RKO (cell line): Measurements from ENCODE around the gene HCFC1R1.

Experiments
- DNase-seq: peaks from one replicate; pipeline ENCODE4 v3.0.0-alpha.2; 2016; ENCODE audit warnings: low spot score

HCFC1R1 gene

DNA sequence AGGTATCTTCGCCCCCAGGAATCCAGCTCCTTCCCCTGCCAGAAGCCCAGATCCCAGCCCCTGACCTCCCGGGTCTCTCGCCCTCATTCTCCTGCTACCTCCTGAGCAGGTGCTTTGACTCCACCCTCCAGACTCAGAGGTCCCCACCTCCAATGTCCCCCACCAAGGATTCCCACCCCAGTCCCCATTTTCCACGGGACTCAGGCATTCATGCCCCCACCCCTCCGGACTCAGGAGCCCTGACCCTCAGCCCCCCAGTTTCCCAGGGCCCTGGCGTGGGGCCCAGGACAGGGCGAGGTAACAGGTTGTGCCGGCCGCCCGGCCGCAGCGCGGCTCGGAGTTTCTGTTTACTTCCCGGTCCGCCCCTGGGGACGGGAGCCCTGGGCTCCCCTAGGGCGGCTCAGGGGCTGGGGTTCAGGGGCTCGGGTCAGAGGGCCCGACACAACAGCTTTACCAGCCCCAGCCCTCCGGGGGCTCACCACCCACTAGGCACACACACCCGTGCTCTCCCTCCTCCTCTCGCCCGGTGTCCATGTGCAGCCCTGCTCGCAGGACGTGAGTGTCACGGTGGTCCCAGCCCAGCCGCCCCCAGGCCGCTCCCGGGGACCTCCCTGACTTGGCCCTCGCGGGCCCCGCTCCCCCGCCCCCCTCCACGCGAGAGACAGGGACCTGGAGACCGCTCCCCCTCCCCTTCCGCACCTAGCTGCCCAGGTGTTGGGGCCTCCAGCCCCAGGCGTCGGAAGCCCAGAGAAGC, 12.4 kb upstream of the HCFC1R1 start:
- no peak for DNase-seq

- DNase-seq = no peak
Observed at GRCh38 chr16:3035289-3035971, 11.7 kb upstream of the HCFC1R1 start.

DNA sequence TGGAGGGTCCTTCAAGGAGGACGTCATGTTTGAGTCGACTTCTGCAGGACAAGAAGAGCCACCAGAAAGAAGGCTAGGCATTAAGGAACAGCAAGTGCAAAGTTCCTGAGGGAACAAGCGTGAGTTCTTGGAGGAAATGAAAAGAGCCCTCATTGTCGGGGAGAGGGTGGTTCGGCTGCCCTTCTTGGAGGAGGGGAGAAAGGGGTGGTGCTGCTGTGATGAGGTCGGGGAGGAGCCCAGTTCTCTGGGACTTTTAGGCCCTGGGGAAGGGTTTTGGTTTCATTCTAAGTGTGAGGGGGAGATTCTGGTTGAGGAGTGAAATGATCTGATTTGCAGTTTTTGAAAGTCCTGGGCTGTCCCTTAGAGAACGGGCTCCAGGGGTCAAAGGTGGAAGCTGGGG, 8.9 kb upstream of the HCFC1R1 start:
- no peak for DNase-seq

DNA sequence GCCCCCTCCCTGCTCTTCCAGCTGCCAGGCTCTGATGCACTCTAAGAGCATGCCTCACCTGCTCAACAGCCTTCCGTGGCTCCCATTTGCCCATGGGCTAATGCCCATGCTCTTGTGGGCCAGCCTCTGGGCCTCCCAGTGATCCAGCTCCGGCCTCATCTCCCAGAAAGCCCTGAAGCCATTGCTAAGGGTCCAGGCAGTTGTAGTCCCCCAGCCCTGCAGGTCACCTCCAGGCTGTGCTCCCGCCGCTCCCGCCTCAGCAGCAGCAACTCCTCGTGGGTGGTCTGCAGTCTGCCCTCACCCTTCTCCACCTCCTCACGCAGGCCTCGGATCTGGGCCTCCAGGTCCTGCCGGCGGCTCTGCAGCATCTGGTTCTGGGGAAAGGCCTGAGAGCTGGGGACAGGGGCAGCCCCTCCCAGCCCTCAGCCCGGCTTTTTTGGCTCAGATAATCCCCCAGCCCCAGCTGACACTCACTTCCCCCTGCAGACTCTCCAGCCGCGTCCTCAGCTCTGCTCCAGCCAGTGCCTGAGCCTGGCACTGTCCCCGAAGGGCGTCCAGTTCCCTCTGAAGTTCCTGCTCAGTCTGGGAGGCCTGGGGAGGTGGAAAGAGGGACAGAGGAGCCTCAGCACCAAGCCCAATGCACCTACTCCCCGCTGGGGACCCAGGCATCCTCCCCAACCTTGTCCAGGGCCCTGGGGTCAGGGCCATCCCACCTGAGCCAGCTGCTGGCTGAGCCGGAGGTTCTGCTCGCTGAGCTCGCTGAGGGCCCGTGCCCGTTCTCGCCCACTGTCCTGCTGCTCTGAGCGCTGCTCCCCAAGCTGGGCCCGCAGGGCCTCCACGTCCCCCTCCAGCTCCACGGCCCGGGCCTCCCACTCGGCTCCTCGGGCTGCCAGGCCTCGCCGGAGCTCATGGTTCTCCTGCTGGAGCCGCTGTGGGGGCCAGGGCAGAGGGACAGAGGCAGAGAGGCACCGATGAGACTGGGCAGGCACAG, 6.8 kb upstream of the HCFC1R1 start:
- no peak for DNase-seq

- no peak for DNase-seq
Observed at GRCh38 chr16:3029491-3030221, 5.9 kb upstream of the HCFC1R1 start.

GRCh38 chr16:3028716-3029319, 5.1 kb upstream of the HCFC1R1 start:
- DNase-seq = no peak

DNA sequence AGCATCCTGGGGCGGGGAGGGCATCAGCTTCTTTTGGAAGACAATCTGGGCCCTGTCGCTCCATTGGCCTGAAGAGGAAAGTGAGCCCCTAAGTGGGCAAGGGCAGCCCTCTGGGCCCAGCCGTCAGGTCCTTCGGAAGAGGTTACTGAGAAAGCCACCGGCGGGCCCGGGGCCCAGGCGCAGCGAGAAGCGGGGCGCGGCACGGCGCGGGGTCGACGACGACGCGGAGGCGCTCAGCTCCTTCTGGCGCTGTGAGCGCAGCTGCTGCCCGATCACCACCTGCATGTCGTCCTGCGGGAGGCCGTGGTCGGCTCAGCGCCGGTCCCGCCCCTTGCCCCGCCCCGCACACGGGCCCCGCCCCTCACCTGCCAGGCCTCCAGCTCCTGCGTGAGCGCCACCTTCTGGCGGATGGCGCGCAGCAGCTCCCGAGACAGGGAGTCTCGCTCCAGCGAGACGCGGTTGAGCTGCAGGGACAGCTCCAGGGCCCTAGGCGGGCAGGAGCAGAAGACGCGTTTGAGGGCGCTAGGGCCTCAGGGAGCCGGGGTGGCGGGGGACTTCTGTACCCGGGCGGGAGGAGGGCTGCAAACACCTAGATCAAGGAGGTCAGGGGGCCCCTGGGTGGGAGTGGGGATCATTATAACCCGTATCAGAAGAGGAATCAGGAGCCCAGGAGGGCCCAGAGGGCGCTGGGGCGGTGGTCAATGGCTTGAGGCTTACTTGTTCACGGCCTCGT, 4.4 kb upstream of the HCFC1R1 start:
- DNase-seq = peak; percentile 57

DNA sequence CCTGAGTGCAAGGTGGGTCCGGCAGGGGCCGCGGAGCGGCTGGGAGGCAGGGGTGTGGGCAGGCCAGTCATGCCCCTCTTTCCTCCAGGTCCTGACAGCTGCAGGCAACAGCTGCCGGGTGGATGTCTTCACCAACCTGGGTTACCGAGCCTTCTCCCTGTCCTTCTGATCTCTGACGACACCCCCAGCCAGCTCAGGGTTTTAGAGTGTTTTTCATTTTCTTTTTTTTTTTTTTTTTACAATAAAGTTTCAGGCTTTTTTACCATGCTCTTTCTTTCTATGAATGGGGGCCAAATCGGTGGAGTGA, 3.7 kb upstream of the HCFC1R1 start:
- no peak for DNase-seq

GRCh38 chr16:3026609-3027488, 3.1 kb upstream of the HCFC1R1 start:
- no peak for DNase-seq

- no peak for DNase-seq
Observed at GRCh38 chr16:3026003-3026378, 2.2 kb upstream of the HCFC1R1 start.

DNA sequence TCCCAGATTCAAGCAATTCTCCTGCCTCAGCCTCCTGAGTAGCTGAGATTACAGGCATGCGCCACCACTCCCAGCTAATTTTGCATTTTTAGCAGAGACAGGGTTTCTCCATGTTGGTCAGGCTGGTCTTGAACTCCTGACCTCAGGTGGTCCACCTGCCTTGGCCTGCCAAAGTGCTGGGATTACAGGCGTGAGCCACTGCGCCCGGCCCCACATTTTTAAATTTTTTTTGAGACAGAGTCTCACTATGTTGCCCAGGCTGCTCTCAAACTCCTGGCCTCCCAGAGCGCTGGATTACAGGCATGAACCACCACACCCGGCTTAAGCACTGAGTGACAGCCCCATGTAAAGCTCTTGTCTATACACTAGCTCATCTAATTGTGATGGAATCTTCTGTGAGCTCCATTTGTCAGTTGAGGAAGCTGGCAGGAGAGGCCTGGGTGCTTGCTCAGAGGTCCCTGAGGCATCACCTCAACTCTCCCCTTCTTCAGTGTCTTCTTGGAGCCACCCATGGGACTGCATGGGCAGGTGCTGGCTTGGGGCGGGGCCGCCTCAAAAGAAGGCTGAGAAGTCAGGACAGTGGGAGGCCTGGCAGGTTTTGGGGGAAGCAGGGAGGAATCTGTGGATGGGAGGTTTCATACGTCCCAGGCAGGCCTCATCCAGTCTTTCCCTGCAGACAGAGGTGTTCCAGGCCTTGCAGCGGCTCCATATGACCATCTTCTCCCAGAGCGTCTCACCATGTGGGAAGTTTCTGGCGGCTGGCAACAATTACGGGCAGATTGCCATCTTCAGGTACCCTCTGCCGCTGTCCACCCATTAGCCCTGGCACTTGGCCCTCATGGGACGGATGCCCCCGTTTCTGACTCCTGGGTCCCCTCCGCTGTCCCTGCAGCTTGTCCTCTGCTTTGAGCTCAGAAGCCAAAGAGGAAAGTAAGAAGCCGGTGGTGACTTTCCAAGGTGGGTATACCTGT, 1.6 kb upstream of the HCFC1R1 start:
- DNase-seq = no peak

DNA sequence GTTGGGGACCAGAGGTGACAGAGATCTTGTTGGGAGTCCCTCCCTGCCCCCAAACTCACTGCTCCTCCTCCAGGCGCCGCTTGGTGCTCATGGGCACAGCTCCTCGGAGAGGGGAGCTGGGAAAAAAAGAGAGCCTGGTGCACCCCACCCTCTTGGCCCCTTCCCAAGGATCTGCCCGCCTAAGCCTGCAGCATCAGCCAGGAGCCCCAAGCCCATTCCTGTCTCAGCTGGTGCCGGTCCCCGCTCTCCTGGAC, 400 bp downstream of the HCFC1R1 start:
- DNase-seq = peak; percentile 92

DNA sequence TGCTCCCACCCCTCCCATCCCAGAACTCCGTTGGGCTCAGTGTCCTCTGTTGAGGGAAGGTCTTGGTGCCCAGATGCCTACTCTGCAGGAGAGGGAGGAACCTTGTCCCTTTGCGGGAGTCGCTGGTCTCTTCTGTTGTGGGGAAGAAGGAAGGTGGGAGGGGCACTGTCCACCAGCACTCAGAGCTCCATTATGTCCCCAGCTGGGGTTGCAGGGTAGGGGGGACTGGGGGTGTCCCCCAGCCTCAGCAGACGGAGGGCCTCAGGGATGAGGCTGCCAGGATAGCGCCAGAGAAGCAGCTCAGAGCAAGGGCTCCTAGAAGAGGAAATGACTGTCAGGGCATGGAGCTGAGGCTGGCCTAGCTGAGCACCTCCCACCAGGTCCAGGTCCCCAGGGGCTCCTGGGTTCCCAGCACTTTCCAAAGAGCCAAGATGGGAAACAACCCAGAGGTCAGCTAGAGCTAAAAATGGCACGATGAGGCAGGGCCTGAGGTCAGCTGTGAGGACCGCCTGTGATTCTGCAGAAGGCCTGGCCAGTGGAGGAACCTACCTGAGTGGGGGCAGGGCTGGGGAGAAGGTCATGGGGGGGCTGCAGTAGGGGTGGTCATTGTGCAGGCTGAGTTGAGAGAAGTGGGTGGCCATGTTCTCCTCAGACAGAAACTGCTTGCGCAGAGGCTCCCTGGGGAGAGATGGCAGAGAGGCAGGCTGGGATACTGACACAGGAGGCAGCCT, 893 bp downstream of the HCFC1R1 start:
- DNase-seq = no peak

DNA sequence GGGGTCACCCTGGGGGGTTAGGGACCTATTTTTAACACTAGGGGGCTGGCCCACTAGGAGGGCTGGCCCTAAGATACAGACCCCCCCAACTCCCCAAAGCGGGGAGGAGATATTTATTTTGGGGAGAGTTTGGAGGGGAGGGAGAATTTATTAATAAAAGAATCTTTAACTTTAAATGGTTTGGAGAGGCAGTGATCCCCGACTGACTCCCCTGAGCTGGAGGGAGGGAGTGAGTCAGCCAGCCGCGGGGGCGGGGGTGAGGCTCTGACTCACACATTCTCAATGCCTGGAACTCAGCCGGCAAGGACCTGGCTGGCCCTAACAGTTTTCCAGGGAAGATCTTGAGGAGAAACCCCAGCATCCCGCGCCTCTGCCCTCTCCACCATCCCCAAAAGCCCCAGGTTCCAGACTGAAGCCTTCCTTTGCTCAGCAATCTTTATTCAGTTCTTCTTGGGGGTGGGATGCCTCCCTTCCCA, 1.5 kb downstream of the HCFC1R1 start:
- peak; percentile 95 for DNase-seq

GRCh38 chr16:3021449-3022207, 2.1 kb downstream of the HCFC1R1 start:
- peak; percentile 98 for DNase-seq

GRCh38 chr16:3020604-3021448, 2.9 kb downstream of the HCFC1R1 start:
- peak; percentile 97 for DNase-seq

GRCh38 chr16:3020247-3020603, 3.5 kb downstream of the HCFC1R1 start, which contains the start of gene TNFRSF12A:
TNFRSF12A (plus strand) TSS chr16:3020368; CDS start chr16:3020398, 30 bp downstream.
- DNase-seq = peak; percentile 90
